AG10803 (cell line): ENCODE measurements around the gene VAT1.

Experiments
- DNase-seq: peaks from one replicate; pipeline ENCODE4 v3.0.0; 2010; ENCODE audit warnings: low read depth
- H3K4me3 ChIP-seq: 2 replicates; pipeline ENCODE4 v1.5.1; 2011; ENCODE audit warnings: mild to moderate bottlenecking, low read length, control low read depth
- TF ChIP-seq, protein P1 (sequence below): conservative IDR thresholded peaks from 2 replicates; pipeline ENCODE4 v1.5.1; 2011; ENCODE audit warnings: mild to moderate bottlenecking, low read length, control low read depth, inconsistent platforms

VAT1 gene

GRCh38 chr17:43019418-43019817, 2.8 kb downstream of the VAT1 start:
- TF ChIP-seq, protein P1, sequence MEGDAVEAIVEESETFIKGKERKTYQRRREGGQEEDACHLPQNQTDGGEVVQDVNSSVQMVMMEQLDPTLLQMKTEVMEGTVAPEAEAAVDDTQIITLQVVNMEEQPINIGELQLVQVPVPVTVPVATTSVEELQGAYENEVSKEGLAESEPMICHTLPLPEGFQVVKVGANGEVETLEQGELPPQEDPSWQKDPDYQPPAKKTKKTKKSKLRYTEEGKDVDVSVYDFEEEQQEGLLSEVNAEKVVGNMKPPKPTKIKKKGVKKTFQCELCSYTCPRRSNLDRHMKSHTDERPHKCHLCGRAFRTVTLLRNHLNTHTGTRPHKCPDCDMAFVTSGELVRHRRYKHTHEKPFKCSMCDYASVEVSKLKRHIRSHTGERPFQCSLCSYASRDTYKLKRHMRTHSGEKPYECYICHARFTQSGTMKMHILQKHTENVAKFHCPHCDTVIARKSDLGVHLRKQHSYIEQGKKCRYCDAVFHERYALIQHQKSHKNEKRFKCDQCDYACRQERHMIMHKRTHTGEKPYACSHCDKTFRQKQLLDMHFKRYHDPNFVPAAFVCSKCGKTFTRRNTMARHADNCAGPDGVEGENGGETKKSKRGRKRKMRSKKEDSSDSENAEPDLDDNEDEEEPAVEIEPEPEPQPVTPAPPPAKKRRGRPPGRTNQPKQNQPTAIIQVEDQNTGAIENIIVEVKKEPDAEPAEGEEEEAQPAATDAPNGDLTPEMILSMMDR, result no peak
- peak; percentile 38 for DNase-seq
- H3K4me3 ChIP-seq, result peak overlapping the region; percentile 1

DNA sequence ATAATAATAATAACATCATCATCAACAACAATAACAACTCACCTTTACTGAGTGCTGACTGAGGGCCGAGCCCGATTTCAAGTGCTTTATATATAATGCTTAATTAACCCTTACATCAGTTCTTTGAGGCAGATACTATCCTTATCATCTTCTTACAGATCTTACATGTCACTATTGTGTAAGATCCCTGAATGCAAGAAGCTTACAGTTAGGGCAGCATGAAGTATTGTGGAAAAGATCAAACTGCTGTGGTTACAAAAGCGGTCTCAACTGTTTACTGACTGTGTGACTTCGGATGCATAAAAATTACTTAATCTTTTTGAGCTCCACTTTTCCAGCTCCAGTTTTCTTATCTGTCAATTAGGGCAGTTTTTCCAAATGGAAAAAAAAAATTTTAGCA, 3.3 kb downstream of the VAT1 start:
- no peak overlapping the region for H3K4me3 ChIP-seq
- DNase-seq, result peak; percentile 25
- TF ChIP-seq, protein P1, result no peak

DNA sequence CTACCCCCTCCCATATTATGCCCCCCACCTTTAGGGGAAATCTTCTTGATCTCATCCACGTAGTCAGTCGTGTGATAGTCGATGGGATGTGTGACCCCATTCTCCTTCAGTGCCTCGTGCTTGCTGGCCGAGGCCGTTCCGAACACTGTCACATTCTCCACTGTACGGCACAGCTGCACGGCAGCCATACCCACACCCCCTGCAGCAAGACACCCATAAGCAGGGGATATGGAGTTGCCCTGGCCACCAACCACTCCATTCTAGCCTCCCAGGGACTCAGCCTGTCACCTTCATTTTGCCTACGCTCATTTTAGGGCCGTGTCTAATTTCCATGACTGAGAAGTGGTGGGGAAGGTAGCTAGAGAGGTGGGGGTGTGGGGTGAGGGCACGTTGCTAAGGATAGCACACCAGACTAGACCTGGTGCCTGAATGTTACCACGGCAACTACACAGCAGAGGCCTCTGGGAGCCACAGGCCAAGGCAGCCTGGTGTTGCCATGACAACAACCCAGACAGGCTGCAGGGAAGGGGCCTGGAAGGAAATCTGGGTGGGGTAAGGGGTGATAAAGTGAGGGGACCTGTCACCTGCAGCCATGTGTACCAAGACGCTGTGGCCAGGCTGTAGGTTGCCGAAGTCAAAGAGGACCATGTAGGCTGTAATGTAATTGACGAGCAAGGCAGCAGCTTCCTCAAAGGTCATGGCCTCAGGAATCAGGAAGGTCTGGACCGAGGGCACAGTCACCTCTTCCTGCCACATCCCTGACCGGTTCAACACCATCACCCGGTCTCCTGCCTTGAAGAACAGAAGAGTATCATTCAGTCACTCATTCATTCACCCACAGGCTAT, 4.0 kb downstream of the VAT1 start:
- DNase-seq, result no peak
- TF ChIP-seq, protein P1, result no peak
- H3K4me3 ChIP-seq, result no peak overlapping the region

GRCh38 chr17:43016216-43016615, 6.0 kb downstream of the VAT1 start:
- H3K4me3 ChIP-seq, result no peak overlapping the region
- no peak for DNase-seq
- TF ChIP-seq, protein P1, result no peak

GRCh38 chr17:43015579-43015978, 6.6 kb downstream of the VAT1 start:
- no peak overlapping the region for H3K4me3 ChIP-seq
- no peak for DNase-seq
- TF ChIP-seq, protein P1, result no peak

DNA sequence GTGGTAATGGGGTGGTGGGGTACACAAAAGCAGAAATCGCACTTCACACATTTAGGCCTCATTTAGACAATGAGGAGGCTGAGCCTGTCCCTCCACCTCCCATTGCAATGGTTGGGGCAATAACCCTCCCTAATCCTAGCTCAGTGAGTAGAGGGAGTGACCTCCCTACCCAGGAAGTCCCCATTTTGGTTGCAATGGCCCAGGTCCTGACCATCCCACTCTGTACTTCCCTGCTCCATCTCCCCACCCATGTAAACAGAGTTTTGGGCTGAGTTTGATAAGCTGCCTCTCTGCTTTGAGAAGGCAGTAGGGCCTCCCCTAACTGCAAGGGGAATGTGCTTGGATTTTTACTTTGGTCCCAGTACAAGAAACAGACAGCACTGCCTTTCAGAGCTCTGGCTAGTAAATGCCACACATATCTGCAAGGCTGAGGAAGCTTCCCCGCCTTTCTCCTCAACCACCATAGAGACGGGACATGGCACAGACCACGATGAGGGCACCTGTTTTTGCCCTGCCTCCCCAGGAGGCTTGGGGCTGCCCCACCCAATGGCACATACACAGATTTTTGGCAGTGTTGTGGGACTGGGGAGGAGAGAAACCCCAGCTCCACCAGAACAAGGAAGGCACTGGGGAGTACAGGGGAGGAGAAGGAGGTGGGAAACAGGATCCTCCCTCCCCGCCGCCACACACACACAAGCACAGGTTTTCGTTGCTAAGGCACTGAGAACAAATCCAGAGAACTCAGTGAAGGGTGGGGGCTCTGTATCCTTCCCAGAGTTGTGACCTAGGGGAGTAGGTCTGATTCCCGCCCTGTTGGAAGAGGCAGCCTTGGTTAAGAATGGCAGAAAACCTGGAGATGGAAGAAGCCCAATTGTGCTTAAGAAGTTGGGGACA, 7.3 kb downstream of the VAT1 start:
- TF ChIP-seq, protein P1, result no peak
- no peak for DNase-seq
- no peak overlapping the region for H3K4me3 ChIP-seq
